ENCODE results near the gene ZNF521. TPM values are rescaled to one million over a fixed set of nuclear protein-coding genes. Genes with fewer than 3 reads are reported as not detected.
"Not testable (repeated sequence)": the region's sequence is repeated elsewhere in the genome, so short reads cannot be mapped to it uniquely, and the experiment has no call there.

ZNF521 gene
- total RNA-seq, 1 experiment from 2014 or later, result not detected

DNA sequence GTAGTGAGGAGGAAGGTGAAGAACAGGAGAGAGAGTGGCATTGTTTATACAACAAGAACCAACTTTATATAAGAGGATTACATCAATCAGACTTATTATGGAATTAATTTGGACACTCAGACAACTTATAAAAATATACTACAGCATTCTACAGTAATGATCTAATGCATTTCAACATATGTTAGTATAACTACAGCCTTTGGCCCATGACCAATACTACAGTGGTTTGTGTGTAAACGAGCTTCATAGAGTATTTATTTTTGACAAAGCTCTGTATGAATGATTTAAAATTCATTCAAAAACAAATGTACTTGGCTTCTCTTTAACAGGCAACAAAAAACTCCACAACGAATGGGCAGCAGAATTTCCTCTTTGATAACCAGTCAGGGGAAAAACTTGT is 72.8 kb downstream of the ZNF521 start:
- DNase-seq (ENCODE audit: unreplicated experiment), result no peak
- no TSS peak for BruUV-seq (replicated peaks)
- ChIA-PET POLR2A (no interaction called here), CTCF (no interaction called here)
- H3K4me1 Mint-ChIP-seq (ENCODE audit: insufficient read depth, unreplicated experiment), result no peaks in the 10 kb centered on the region
- no peaks in the 10 kb centered on the region for H3K36me3 Mint-ChIP-seq (ENCODE audit: insufficient read depth, unreplicated experiment)
- H3K9me3 Mint-ChIP-seq (ENCODE audit: unreplicated experiment), result peaks cover 20% of the 10 kb centered on the region
- no peak overlapping the region for H3K4me3 Mint-ChIP-seq (ENCODE audit: unreplicated experiment)
- TF ChIP-seq, protein P1, sequence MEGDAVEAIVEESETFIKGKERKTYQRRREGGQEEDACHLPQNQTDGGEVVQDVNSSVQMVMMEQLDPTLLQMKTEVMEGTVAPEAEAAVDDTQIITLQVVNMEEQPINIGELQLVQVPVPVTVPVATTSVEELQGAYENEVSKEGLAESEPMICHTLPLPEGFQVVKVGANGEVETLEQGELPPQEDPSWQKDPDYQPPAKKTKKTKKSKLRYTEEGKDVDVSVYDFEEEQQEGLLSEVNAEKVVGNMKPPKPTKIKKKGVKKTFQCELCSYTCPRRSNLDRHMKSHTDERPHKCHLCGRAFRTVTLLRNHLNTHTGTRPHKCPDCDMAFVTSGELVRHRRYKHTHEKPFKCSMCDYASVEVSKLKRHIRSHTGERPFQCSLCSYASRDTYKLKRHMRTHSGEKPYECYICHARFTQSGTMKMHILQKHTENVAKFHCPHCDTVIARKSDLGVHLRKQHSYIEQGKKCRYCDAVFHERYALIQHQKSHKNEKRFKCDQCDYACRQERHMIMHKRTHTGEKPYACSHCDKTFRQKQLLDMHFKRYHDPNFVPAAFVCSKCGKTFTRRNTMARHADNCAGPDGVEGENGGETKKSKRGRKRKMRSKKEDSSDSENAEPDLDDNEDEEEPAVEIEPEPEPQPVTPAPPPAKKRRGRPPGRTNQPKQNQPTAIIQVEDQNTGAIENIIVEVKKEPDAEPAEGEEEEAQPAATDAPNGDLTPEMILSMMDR (IDR thresholded peaks at IDR 0.05; ENCODE audit: unreplicated experiment), result no peak
- intact Hi-C loops (cut with micrococcal nuclease), result no loop called here
- H3K27ac Mint-ChIP-seq (ENCODE audit: low read depth, unreplicated experiment), result no peak overlapping the region
- no peaks in the 10 kb centered on the region for H3K27me3 Mint-ChIP-seq (ENCODE audit: insufficient read depth, unreplicated experiment)

DNA sequence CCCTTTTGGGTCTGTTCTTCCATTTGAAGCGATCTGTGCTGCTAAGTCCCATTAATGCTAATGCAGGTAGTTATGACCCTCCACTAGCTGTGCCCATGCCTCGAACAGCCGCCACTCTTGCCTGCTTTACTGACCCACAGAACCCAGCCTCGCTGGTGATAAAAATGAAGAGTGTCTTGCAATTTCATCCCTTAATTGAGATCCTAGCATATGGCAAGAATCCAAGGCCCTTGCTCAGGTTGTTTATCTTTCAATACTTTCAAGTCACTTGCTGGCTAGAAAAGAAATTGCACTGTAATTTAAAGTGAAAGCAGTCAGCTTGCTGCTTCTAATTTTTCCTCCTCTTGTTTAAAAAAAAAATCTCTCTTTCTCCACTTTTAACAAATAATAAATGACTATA is 73.6 kb downstream of the ZNF521 start:
- H3K27ac Mint-ChIP-seq (ENCODE audit: low read depth, unreplicated experiment), result no peak overlapping the region
- no peaks in the 10 kb centered on the region for H3K27me3 Mint-ChIP-seq (ENCODE audit: insufficient read depth, unreplicated experiment)
- no TSS peak for BruUV-seq (replicated peaks)
- H3K36me3 Mint-ChIP-seq (ENCODE audit: insufficient read depth, unreplicated experiment), result no peaks in the 10 kb centered on the region
- no peaks in the 10 kb centered on the region for H3K4me1 Mint-ChIP-seq (ENCODE audit: insufficient read depth, unreplicated experiment)
- TF ChIP-seq, protein P1 (IDR thresholded peaks at IDR 0.05; ENCODE audit: unreplicated experiment), result no peak
- CTCF ChIA-PET, result no interaction called here
- intact Hi-C loops (cut with micrococcal nuclease), result no loop called here
- no peak overlapping the region for H3K4me3 Mint-ChIP-seq (ENCODE audit: unreplicated experiment)
- peaks cover 20% of the 10 kb centered on the region for H3K9me3 Mint-ChIP-seq (ENCODE audit: unreplicated experiment)
- POLR2A ChIA-PET, result no interaction called here
- DNase-seq (ENCODE audit: unreplicated experiment), result no peak

DNA sequence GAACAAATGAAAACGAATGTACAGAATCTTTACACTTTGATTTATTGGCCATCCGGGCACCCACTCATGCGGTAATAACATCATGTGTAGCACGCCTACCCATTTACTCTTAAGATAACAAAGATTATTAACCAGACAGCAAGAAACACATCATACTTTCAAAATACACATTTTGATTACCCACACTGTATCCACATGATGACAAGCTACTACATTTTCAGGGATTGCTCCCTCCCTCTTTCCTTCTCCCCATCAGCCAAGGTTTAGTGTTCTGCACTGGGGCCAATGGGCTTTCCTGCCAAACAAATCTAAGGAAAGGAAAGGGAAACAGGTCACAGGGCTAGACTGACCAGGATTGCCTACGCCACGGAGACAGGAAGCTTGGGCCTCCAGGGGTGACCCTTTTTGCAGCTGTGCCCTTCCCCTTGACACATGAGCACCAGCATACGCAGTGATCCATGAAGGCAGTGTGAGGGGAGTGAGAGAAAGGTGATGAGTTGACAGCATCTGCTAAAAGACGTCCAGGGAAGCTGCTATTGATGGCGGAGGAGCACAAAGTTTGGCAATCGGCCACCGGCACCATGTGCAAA is 76.5 kb downstream of the ZNF521 start:
- CTCF ChIA-PET, result interaction anchor here (0.5 kb wide), 1 partner anchor 50 kb away, joined by 4 read pairs; no protein-coding TSS in a partner anchor

DNA sequence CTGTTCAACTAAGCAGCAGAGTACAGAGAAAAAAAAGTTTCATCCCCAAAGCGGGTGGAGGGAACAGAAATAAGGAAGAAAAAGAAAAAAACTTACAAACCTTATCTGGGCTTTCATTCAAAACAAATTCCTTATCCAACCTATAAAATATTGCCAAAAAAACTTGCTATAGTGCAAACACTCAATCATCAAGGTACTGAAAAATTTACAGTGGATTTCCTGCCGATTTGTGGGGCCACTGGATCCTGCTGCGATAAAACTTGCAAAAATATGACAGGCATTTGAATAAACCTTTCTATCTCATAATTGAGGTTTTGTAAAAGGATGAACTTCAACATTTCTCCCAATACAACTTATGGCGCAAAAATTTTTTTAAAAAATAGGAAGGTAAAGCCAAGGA is 77.0 kb downstream of the ZNF521 start:
- H3K4me3 Mint-ChIP-seq (ENCODE audit: unreplicated experiment), result no peak overlapping the region
- ChIA-PET CTCF (no interaction called here), POLR2A (no interaction called here)
- intact Hi-C loops (cut with micrococcal nuclease), result no loop called here
- no peaks in the 10 kb centered on the region for H3K4me1 Mint-ChIP-seq (ENCODE audit: insufficient read depth, unreplicated experiment)
- DNase-seq (ENCODE audit: unreplicated experiment), result no peak
- H3K9me3 Mint-ChIP-seq (ENCODE audit: unreplicated experiment), result peaks cover 18% of the 10 kb centered on the region
- H3K27ac Mint-ChIP-seq (ENCODE audit: low read depth, unreplicated experiment), result no peak overlapping the region
- H3K27me3 Mint-ChIP-seq (ENCODE audit: insufficient read depth, unreplicated experiment), result no peaks in the 10 kb centered on the region
- TF ChIP-seq, protein P1 (IDR thresholded peaks at IDR 0.05; ENCODE audit: unreplicated experiment), result no peak
- BruUV-seq (replicated peaks), result no TSS peak
- H3K36me3 Mint-ChIP-seq (ENCODE audit: insufficient read depth, unreplicated experiment), result no peaks in the 10 kb centered on the region

More for the DNA sequence above, 76.5 kb downstream of the ZNF521 start:
- H3K4me1 Mint-ChIP-seq (ENCODE audit: insufficient read depth, unreplicated experiment), result no peaks in the 10 kb centered on the region
- intact Hi-C loops (cut with micrococcal nuclease), result no loop called here
- H3K27me3 Mint-ChIP-seq (ENCODE audit: insufficient read depth, unreplicated experiment), result no peaks in the 10 kb centered on the region
- POLR2A ChIA-PET, result no interaction called here
- TF ChIP-seq, protein P1 (IDR thresholded peaks at IDR 0.05; ENCODE audit: unreplicated experiment), result no peak
- peaks cover 16% of the 10 kb centered on the region for H3K9me3 Mint-ChIP-seq (ENCODE audit: unreplicated experiment)
- no TSS peak for BruUV-seq (replicated peaks)
- DNase-seq (ENCODE audit: unreplicated experiment), result no peak
- H3K4me3 Mint-ChIP-seq (ENCODE audit: unreplicated experiment), result no peak overlapping the region
- no peak overlapping the region for H3K27ac Mint-ChIP-seq (ENCODE audit: low read depth, unreplicated experiment)
- H3K36me3 Mint-ChIP-seq (ENCODE audit: insufficient read depth, unreplicated experiment), result no peaks in the 10 kb centered on the region

DNA sequence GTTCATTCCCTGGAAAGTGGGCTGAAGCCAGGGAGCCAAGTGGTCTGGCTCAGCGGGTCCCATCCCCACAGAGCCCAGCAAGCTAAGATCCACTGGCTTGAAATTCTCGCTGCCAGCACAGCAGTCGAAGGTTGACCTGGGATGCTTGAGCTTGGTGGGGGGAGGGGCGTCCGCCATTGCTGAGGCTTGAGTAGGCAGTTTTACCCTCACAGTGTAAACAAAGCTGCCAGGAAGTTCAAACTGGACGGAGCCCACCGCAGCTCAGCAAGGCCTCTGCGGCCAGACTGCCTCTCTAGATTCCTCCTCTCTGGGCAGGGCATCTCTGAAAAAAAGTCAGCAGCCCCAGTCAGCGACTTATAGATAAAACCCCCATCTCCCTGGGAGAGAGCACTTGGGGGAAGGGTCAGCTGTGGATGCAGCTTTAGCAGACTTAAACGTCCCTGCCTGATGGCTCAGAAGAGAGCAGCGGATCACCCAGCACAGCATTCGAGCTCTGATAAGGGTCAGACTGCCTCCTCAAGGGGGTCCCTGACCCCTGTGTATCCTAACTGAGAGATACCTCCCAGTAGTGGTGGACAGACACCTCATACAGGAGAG is 84.9 kb downstream of the ZNF521 start:
- H3K4me3 Mint-ChIP-seq (ENCODE audit: unreplicated experiment); H3K36me3 Mint-ChIP-seq (ENCODE audit: insufficient read depth, unreplicated experiment); H3K27me3 Mint-ChIP-seq (ENCODE audit: insufficient read depth, unreplicated experiment); intact Hi-C loops (cut with micrococcal nuclease); H3K27ac Mint-ChIP-seq (ENCODE audit: low read depth, unreplicated experiment); CTCF ChIA-PET; H3K4me1 Mint-ChIP-seq (ENCODE audit: insufficient read depth, unreplicated experiment); POLR2A ChIA-PET; DNase-seq (ENCODE audit: unreplicated experiment); BruUV-seq (replicated peaks): not testable (repeated sequence)
- H3K9me3 Mint-ChIP-seq (ENCODE audit: unreplicated experiment), result peaks cover 32% of the 10 kb centered on the region

All from MCF 10A (cell line).